Keratinocyte (primary cell): ENCODE data around the gene KRT27. TPM values are rescaled to one million over a fixed set of nuclear protein-coding genes. Genes with fewer than 3 reads are reported as not detected.

Experiments used
- DNase-seq: peaks from one replicate; pipeline ENCODE4 v3.0.0-alpha.2; 2011; ENCODE audit warnings: low read depth, missing footprints, low spot score
- FAIRE-seq: peaks from 2 replicates; lab custom pipeline; 2011; peaks lifted over from hg19 to GRCh38; lab: Jason Lieb, UNC
- H2AFZ ChIP-seq: 2 replicates; pipeline ENCODE4 v1.6.0; 2012; ENCODE audit warnings: low read length, control low read depth, inconsistent platforms; ENCODE audit not compliant: control insufficient read depth
- H3K27ac ChIP-seq: 2 replicates; pipeline ENCODE4 v1.5.1; 2011; ENCODE audit warnings: low read length; ENCODE audit not compliant: control insufficient read depth, insufficient read depth
- H3K27me3 ChIP-seq: 3 replicates; pipeline ENCODE4 v1.6.0; 2011; ENCODE audit warnings: low read length; ENCODE audit not compliant: control insufficient read depth, insufficient read depth; ENCODE audit errors: extremely low read depth
- H3K36me3 ChIP-seq, 2 experiments: 2 replicates in 1 of 2; 3 replicates in 1 of 2; pipeline ENCODE4 v1.5.1; 2011; ENCODE audit warnings: low read length in 2 of 2, mild to moderate bottlenecking in 1 of 2; ENCODE audit not compliant: control insufficient read depth in 2 of 2, insufficient read depth in 2 of 2; ENCODE audit errors: extremely low read depth in 1 of 2
- H3K4me1 ChIP-seq: 3 replicates; pipeline ENCODE4 v1.5.1; 2011; ENCODE audit warnings: low read length; ENCODE audit not compliant: control insufficient read depth, insufficient read depth; ENCODE audit errors: extremely low read depth
- H3K4me2 ChIP-seq: 3 replicates; pipeline ENCODE4 v1.6.0; 2011; ENCODE audit warnings: low read depth, low read length; ENCODE audit not compliant: control insufficient read depth, insufficient read depth; ENCODE audit errors: extremely low read depth
- H3K4me3 ChIP-seq, 3 experiments: fragments of 200-600 bp in 1 of 3; sonication (generic) in 1 of 3; 2 replicates in 2 of 3; 3 replicates in 1 of 3; pipeline ENCODE4 v1.5.1; 2011 to 2016; ENCODE audit warnings: low read length in 3 of 3, mild to moderate bottlenecking in 3 of 3, control low read depth in 2 of 3, inconsistent platforms in 1 of 3, low read depth in 1 of 3, mixed read lengths in 1 of 3, mixed run types in 1 of 3, moderate library complexity in 1 of 3; ENCODE audit not compliant: control insufficient read depth in 2 of 3, insufficient read depth in 2 of 3; ENCODE audit errors: extremely low read depth in 1 of 3
- H3K79me2 ChIP-seq: 2 replicates; pipeline ENCODE4 v1.6.0; 2012; ENCODE audit warnings: low read length; ENCODE audit not compliant: control insufficient read depth, insufficient read depth
- H3K9ac ChIP-seq: 3 replicates; pipeline ENCODE4 v1.6.0; 2011; ENCODE audit warnings: low read length; ENCODE audit not compliant: control insufficient read depth, insufficient read depth; ENCODE audit errors: extremely low read depth
- H3K9me1 ChIP-seq: 3 replicates; pipeline ENCODE4 v1.6.0; 2011; ENCODE audit warnings: low read length; ENCODE audit not compliant: control insufficient read depth, insufficient read depth; ENCODE audit errors: extremely low read depth
- H3K9me3 ChIP-seq: 2 replicates; pipeline ENCODE4 v1.5.1; 2012; ENCODE audit warnings: low read depth, low read length; ENCODE audit not compliant: control insufficient read depth
- H4K20me1 ChIP-seq: 3 replicates; pipeline ENCODE4 v1.6.0; 2011; ENCODE audit warnings: low read length; ENCODE audit not compliant: control insufficient read depth, insufficient read depth; ENCODE audit errors: extremely low read depth
- CTCF ChIP-seq, 3 experiments: IDR thresholded peaks in 1 of 3; conservative IDR thresholded peaks in 1 of 3; optimal IDR thresholded peaks in 1 of 3; 2 replicates in 2 of 3; 3 replicates in 1 of 3; pipeline versions ENCODE3 to v1.5.1; 2011; ENCODE audit warnings: low read length in 3 of 3, mild to moderate bottlenecking in 3 of 3, moderate library complexity in 2 of 3, control low read depth in 1 of 3, inconsistent platforms in 1 of 3; ENCODE audit not compliant: insufficient read depth in 2 of 3; ENCODE audit errors: extremely low read depth in 1 of 3
- EZH2 ChIP-seq: IDR thresholded peaks from one replicate; pipeline ENCODE4 v1.6.1; 2012; ENCODE audit warnings: inconsistent platforms, mild to moderate bottlenecking, low read length, moderate library complexity
- dilution Hi-C: fragments of 300-500 bp; cut with MboI; formaldehyde crosslinking; loops from one replicate; pipeline ENCODE4 v1.7.0; 2020; ENCODE audit warnings: low sequenced_read_pairs; ENCODE audit not compliant: extremely low pct_ligation_motif_present
- polyA plus RNA-seq, 5 experiments: library from polyadenylated mRNA; depleted of rRNA in 3 of 5; stranded (reverse) in 3 of 5; stranded (forward) in 1 of 5; unstranded in 1 of 5; fragments of >200 nt; gene quantifications; 1 replicate in 1 of 5; 2 replicates in 3 of 5; 3 replicates in 1 of 5; pipeline versions ENCODE4 v1.2.1 to v1.2.3, GENCODE V29; 2011 to 2012; ENCODE audit warnings: missing spikeins in 2 of 5, low read depth in 1 of 5, low replicate concordance in 1 of 5

Gene KRT27
- polyA plus RNA-seq, 1 donor (not counting 4 experiments of a cell fraction or from before 2014, with no cell fraction given) = not detected

GRCh38 chr17:40777971-40778370, 4.4 kb downstream of the KRT27 start:
- dilution Hi-C loops = no loop called here
- Histone ChIP-seq H3K9me3 (no peaks in the 10 kb centered on the region), H3K4me3 (no peak overlapping the region), H3K27me3 (peaks cover 4% of the 10 kb centered on the region), H3K4me2 (no peak overlapping the region), H3K36me3 (no peaks in the 10 kb centered on the region), H3K27ac (no peak overlapping the region), H4K20me1 (no peaks in the 10 kb centered on the region), H3K79me2 (no peaks in the 10 kb centered on the region), H3K9me1 (no peaks in the 10 kb centered on the region), H3K9ac (no peak overlapping the region), H2AFZ (no peak overlapping the region), H3K4me1 (peaks cover 4% of the 10 kb centered on the region)
- DNase-seq (no peak), FAIRE-seq (no peak)
- TF ChIP-seq EZH2 (no peak), CTCF (optimal IDR thresholded peaks at IDR 0.05 in 1 of 3, IDR thresholded peaks at IDR 0.05 in 1 of 3, conservative IDR thresholded peaks at IDR 0.05 in 1 of 3; ENCODE audit: extremely low read depth in 1 of 3, insufficient read depth in 2 of 3, low read length in 3 of 3) (no peak)

GRCh38 chr17:40777459-40777858, 4.9 kb downstream of the KRT27 start:
- dilution Hi-C loops = no loop called here
- no peak for FAIRE-seq

More at GRCh38 chr17:40777459-40777858, 4.9 kb downstream of the KRT27 start:
- TF ChIP-seq CTCF (optimal IDR thresholded peaks at IDR 0.05 in 1 of 3, IDR thresholded peaks at IDR 0.05 in 1 of 3, conservative IDR thresholded peaks at IDR 0.05 in 1 of 3; ENCODE audit: extremely low read depth in 1 of 3, insufficient read depth in 2 of 3, low read length in 3 of 3) (no peak), EZH2 (no peak)
- peaks cover 4% of the 10 kb centered on the region for H3K4me1 ChIP-seq
- H3K79me2 ChIP-seq = no peaks in the 10 kb centered on the region
- no peak overlapping the region for H3K4me2 ChIP-seq
- H3K9me1 ChIP-seq = no peaks in the 10 kb centered on the region
- no peak overlapping the region for H3K9ac ChIP-seq
- no peaks in the 10 kb centered on the region for H3K9me3 ChIP-seq
- H3K4me3 ChIP-seq = no peak overlapping the region
- DNase-seq = no peak
- H3K27me3 ChIP-seq = peaks cover 4% of the 10 kb centered on the region
- no peaks in the 10 kb centered on the region for H3K36me3 ChIP-seq
- H3K27ac ChIP-seq = no peak overlapping the region
- no peak overlapping the region for H2AFZ ChIP-seq
- no peaks in the 10 kb centered on the region for H4K20me1 ChIP-seq
